ENCODE results near the gene DHX30.
"Not testable (repeated sequence)": the region's sequence is repeated elsewhere in the genome, so short reads cannot be mapped to it uniquely, and the experiment has no call there.

The DHX30 gene

GRCh38 chr3:47885168-47885567, 82.2 kb downstream of the DHX30 start:
- DNase-seq = no peak

GRCh38 chr3:47887991-47888390, 85.1 kb downstream of the DHX30 start:
- DNase-seq = not testable (repeated sequence)

- DNase-seq = no peak
These were observed 86.2 kb downstream of the DHX30 start for GRCh38 chr3:47888986-47889757.

GRCh38 chr3:47890126-47890827, 87.3 kb downstream of the DHX30 start:
- no peak for DNase-seq

GRCh38 chr3:47890828-47891612, 88.1 kb downstream of the DHX30 start:
- no peak for DNase-seq

- no peak for DNase-seq
These were observed 88.7 kb downstream of the DHX30 start for GRCh38 chr3:47891613-47892005.

GRCh38 chr3:47892286-47893040, 89.5 kb downstream of the DHX30 start:
- no peak for DNase-seq

- no peak for DNase-seq
These were observed 92.3 kb downstream of the DHX30 start for GRCh38 chr3:47895241-47895640.

- DNase-seq = no peak
These were observed 93.8 kb downstream of the DHX30 start for GRCh38 chr3:47896736-47897135.

GRCh38 chr3:47897954-47898353, 95.0 kb downstream of the DHX30 start:
- DNase-seq = no peak

GRCh38 chr3:47899495-47900108, 96.7 kb downstream of the DHX30 start:
- no peak for DNase-seq
